ENCODE measurements around the gene FAM161A.

DNA sequence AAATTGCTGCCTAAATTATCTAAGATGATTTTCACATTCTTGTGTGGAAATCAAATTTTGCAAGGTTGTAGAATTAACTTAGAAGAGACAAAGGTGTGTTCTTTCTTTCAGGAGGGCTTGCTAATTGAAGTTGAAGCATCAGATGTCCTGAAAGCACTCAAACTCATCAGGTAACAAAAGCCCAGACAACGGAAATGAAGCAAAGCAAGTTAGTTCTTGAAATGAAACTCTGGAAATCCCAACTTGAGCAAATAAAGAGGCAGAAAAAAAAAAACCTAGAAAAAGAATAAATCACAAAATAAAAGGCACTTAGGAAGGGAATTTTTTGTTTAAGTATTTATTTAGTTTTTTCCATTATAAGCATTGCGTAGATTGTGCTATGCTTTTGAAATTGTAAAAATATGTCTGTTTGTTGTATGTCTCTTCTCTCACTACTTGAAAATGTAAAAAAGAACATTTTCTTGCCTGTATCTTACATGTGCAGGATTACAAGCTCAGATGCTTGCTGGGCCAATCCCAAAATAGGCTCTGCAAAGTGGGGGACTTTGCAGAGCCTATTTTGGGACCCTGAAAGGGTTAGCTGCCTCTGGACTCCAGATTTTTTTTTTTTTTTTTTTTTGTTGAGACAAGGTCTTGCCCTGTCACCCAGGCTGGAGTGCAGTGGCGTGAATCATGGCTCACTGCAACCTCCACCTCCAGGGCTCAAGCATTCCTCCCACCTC lies 46.7 kb downstream of the FAM161A start:
- TF ChIP-seq, protein P1, sequence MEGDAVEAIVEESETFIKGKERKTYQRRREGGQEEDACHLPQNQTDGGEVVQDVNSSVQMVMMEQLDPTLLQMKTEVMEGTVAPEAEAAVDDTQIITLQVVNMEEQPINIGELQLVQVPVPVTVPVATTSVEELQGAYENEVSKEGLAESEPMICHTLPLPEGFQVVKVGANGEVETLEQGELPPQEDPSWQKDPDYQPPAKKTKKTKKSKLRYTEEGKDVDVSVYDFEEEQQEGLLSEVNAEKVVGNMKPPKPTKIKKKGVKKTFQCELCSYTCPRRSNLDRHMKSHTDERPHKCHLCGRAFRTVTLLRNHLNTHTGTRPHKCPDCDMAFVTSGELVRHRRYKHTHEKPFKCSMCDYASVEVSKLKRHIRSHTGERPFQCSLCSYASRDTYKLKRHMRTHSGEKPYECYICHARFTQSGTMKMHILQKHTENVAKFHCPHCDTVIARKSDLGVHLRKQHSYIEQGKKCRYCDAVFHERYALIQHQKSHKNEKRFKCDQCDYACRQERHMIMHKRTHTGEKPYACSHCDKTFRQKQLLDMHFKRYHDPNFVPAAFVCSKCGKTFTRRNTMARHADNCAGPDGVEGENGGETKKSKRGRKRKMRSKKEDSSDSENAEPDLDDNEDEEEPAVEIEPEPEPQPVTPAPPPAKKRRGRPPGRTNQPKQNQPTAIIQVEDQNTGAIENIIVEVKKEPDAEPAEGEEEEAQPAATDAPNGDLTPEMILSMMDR (IDR thresholded peaks at IDR 0.05; ENCODE audit: low read depth, low read length) = no peak
- TF ChIP-seq EZH2phosphoT487 (IDR thresholded peaks at IDR 0.05; ENCODE audit: low read depth) = no peak
